ENCODE results near the gene SLC22A16. TPM values are rescaled to one million over a fixed set of nuclear protein-coding genes. Genes with fewer than 3 reads are reported as not detected.

The SLC22A16 gene
- total RNA-seq, 4 donors from 2014 or later, result 0.82 to 4.2 (median 0.84) TPM; not detected in 1

DNA sequence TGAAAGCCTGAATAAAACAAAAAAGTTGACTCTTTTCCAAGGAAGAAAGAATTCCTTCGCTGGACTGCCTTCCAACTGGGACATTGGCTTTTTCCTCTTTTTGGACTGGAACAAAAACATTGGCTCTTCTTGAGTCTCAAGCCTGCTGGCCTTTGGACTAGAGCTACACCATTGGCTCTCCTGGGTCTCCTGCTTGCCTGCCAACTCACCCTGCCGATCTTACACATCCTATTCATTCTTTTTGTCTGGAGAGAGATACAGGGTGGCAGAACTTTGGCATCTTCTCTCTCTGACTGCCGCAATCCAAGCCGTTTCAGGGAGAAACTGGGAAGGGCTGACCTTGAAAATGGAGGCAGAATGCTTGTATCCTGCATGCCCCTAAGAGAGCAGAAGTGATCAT, 81.2 kb downstream of the SLC22A16 start:
- peak; percentile 69 for ATAC-seq (ENCODE audit: low FRiP score)
- TF ChIP-seq, protein P1, sequence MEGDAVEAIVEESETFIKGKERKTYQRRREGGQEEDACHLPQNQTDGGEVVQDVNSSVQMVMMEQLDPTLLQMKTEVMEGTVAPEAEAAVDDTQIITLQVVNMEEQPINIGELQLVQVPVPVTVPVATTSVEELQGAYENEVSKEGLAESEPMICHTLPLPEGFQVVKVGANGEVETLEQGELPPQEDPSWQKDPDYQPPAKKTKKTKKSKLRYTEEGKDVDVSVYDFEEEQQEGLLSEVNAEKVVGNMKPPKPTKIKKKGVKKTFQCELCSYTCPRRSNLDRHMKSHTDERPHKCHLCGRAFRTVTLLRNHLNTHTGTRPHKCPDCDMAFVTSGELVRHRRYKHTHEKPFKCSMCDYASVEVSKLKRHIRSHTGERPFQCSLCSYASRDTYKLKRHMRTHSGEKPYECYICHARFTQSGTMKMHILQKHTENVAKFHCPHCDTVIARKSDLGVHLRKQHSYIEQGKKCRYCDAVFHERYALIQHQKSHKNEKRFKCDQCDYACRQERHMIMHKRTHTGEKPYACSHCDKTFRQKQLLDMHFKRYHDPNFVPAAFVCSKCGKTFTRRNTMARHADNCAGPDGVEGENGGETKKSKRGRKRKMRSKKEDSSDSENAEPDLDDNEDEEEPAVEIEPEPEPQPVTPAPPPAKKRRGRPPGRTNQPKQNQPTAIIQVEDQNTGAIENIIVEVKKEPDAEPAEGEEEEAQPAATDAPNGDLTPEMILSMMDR (IDR thresholded peaks at IDR 0.05), result no peak
- DNase-seq (ENCODE audit: low spot score), result no peak

DNA sequence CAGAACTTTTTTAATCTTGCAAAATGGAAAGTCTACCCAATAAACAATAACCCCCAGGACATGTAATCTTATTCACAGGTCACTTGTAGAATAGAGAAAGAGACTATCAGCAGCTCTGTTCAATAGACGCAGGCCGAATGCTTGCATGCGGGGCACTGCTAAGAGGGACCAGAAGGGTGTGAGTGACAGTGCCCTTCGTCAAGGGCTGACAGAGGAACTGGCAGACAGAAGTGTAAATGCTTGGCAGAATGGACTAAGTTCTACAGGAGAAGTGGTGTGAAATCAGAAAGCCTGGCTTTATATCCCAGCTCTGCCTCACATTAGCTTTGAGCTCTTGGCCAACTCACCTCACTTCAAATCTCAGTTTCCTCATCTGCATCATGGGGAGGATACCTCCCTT, 82.0 kb downstream of the SLC22A16 start:
- TF ChIP-seq, protein P1 (IDR thresholded peaks at IDR 0.05), result no peak
- DNase-seq (ENCODE audit: low spot score) (no peak), ATAC-seq (ENCODE audit: low FRiP score) (no peak)

DNA sequence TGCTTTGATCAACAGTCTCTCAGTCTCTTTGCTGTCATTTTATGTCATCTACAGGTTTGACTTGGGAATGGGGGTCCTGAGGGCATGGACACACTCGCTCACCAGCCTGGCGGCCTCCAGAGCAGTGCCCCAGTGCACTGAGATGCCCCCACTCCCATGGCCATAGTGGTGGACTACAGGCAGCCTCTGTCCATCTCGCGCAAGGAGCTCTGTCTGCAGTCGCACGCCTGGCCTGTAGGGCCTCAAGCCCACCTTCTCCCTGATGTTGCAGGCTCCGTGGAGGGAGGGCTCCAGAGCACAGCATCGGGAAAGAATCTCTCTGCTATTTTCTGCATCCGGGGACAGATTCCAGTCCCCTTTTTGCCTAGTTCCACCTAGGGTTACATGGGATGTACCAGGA, 83.7 kb downstream of the SLC22A16 start:
- ATAC-seq (ENCODE audit: low FRiP score) (no peak), DNase-seq (ENCODE audit: low spot score) (no peak)
- TF ChIP-seq, protein P1 (IDR thresholded peaks at IDR 0.05), result no peak

DNA sequence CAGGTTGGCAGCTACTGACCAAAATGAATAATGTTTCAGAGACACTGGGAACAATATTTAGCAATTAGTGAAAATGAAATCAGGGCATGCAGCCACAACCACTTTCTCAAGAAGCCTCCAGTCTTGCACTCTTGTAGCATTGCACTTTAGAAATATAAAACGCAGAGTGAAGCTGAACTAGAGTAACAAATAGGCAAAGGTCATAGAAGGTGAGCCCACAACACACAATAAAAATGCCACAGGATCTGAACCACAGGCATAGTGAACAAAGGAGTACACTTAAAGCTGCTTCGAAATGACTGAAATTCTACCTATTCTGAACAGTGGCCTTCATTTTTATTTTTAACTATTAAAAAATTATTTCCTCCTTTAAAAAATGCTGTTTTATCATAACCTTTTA, 86.0 kb downstream of the SLC22A16 start:
- no peak for DNase-seq (ENCODE audit: low spot score)
- TF ChIP-seq, protein P1 (IDR thresholded peaks at IDR 0.05), result no peak
- ATAC-seq (ENCODE audit: low FRiP score), result no peak

DNA sequence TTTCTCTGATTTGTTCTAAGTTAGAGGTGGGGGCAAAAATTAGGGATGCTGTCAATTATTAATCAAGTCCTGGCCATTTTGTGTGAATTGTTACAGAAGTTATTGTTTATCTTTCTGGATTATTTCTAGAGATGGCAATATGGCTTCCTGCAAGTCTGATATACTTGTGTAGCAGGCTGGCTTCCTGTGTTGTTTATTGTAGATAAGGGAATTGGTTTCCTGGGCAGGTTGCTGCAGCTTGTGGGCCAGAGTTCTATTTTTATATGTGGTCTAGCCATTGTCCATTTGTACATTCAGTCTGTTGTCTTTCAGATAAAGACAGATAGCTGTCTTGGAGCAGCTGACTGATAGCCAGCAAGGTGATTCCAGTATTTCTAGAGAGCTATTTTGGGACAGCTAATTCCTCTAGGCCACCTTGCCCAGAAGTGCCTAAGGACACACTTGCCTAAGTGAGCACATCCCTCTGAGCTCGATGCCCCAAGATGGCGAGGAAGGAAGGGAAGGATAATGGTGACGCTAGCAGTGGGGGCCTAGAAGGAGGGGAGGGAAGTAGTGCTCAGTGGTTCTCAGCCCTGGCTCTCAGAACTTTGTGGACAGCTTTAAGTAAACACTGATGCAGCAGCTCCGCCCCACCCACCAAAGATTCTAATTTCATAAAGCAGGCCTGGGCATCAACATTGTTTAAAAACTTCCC, 86.6 kb downstream of the SLC22A16 start:
- no peak for ATAC-seq (ENCODE audit: low FRiP score)
- DNase-seq (ENCODE audit: low spot score), result no peak
- TF ChIP-seq, protein P1 (IDR thresholded peaks at IDR 0.05), result no peak

DNA sequence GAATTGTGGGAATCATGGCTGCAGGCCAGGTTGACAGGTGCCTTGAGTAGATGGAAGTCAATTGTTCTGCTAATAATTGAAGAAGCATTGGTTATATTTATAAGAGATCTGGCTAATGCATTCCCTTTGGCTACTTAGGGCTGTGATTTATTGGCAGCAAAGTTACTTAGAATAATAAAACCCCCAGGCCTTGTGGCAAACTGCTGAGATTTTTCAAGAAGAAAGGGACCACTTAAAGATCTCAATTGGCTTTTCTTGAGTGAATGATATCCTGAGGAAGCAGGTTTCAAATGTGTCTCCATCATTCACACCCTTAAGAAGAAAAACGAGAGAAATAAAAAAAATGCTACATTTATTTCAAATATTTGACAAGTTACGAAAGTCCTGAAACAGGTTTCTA, 88.4 kb downstream of the SLC22A16 start:
- TF ChIP-seq, protein P1 (IDR thresholded peaks at IDR 0.05), result no peak
- ATAC-seq (ENCODE audit: low FRiP score) (no peak), DNase-seq (ENCODE audit: low spot score) (no peak)

DNA sequence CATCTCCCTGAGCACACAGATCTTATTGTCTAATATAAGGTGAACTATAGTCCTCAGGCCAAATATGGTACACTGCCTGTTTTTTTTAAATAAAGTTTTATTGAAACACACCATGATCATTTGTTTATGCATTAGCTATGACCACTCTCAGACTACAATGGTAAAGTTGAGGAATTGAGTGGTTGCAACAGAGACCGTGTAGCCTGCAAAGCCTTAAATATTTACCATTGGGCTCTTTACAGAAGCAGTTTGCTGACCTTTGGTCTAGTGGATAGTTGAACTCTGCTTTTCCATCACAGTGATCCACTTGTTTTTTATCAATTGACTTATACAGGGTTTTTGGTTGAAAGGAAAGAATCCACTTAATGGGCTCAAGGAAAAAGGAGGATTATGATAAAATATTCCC, 91.0 kb downstream of the SLC22A16 start:
- TF ChIP-seq, protein P1 (IDR thresholded peaks at IDR 0.05), result no peak
- DNase-seq (ENCODE audit: low spot score) (no peak), ATAC-seq (ENCODE audit: low FRiP score) (no peak)

Data from omental fat pad (tissue), 4 donors.